ENCODE results near the gene TOM1L2.

Gene TOM1L2

DNA sequence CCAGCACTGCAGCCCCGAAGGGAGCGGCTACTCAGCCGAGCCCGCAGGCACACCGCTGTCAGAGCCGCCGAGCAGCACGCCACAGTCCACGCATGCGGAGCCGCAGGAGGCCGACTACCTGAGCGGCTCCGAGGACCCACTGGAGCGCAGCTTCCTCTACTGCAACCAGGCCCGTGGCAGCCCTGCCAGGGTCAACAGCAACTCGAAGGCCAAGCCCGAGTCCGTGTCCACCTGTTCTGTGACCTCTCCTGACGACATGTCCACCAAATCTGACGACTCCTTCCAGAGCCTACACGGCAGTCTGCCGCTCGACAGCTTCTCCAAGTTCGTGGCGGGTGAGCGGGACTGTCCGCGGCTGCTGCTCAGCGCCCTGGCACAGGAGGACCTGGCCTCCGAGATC lies 177.8 kb downstream of the TOM1L2 start:
- ChIA-PET CTCF (no interaction called here), POLR2A (ENCODE audit: low non-redundant PET) (no interaction called here)
- TF ChIP-seq, protein P1, sequence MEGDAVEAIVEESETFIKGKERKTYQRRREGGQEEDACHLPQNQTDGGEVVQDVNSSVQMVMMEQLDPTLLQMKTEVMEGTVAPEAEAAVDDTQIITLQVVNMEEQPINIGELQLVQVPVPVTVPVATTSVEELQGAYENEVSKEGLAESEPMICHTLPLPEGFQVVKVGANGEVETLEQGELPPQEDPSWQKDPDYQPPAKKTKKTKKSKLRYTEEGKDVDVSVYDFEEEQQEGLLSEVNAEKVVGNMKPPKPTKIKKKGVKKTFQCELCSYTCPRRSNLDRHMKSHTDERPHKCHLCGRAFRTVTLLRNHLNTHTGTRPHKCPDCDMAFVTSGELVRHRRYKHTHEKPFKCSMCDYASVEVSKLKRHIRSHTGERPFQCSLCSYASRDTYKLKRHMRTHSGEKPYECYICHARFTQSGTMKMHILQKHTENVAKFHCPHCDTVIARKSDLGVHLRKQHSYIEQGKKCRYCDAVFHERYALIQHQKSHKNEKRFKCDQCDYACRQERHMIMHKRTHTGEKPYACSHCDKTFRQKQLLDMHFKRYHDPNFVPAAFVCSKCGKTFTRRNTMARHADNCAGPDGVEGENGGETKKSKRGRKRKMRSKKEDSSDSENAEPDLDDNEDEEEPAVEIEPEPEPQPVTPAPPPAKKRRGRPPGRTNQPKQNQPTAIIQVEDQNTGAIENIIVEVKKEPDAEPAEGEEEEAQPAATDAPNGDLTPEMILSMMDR (conservative IDR thresholded peaks at IDR 0.05; ENCODE audit: low read depth) = no peak
- H3K27ac ChIP-seq = peak overlapping the region; percentile 74; the same call in 1 of the 2 replicates
- DNase-seq (ENCODE audit: low spot score) = no peak
